Thoracic aorta (tissue), 2 donors: ENCODE data around the gene AKAP9. TPM values are rescaled to one million over a fixed set of nuclear protein-coding genes. Genes with fewer than 3 reads are reported as not detected.
"Not testable (repeated sequence)": the region's sequence is repeated elsewhere in the genome, so short reads cannot be mapped to it uniquely, and the experiment has no call there.

Source experiments
- ATAC-seq: fragments of 150-250 bp; one replicate; pipeline ENCODE4 v1.8.0; 2017; ENCODE audit warnings: low read depth; ENCODE audit not compliant: insufficient number of reproducible peaks, low FRiP score
- DNase-seq: peaks from one replicate; pipeline ENCODE4 v3.0.0-alpha.2; 2020; ENCODE audit warnings: low spot score
- H3K27ac ChIP-seq, 2 donors: fragments of 200-600 bp; sonication (generic); 1 replicate in 1 of 2; 2 replicates in 1 of 2; pipeline ENCODE4 v1.5.1; 2016; ENCODE audit warnings: mild to moderate bottlenecking in 2 of 2, moderate library complexity in 2 of 2
- H3K27me3 ChIP-seq: fragments of 200-600 bp; sonication (generic); replicated peaks from 2 replicates; pipeline ENCODE4 v1.6.0; 2016; ENCODE audit warnings: mild to moderate bottlenecking; ENCODE audit not compliant: insufficient read depth
- H3K36me3 ChIP-seq: fragments of 200-600 bp; sonication (generic); one replicate; pipeline ENCODE4 v1.5.1; 2016
- H3K4me1 ChIP-seq, 2 donors: fragments of 200-600 bp; sonication (generic); 1 replicate in 1 of 2; 2 replicates in 1 of 2; pipeline versions ENCODE4 v1.5.1 to v1.6.0; 2016; ENCODE audit warnings: low read depth in 2 of 2, mild to moderate bottlenecking in 1 of 2; ENCODE audit not compliant: control insufficient read depth in 1 of 2
- H3K4me3 ChIP-seq: fragments of 200-600 bp; sonication (generic); 2 replicates; pipeline ENCODE4 v1.5.1; 2016; ENCODE audit warnings: mild to moderate bottlenecking
- H3K9me3 ChIP-seq: fragments of 200-600 bp; sonication (generic); 2 replicates; pipeline ENCODE4 v1.5.1; 2016
- CTCF ChIP-seq: fragments of 200-600 bp; sonication (generic); IDR thresholded peaks from one replicate; pipeline ENCODE4 v1.5.1; 2019; ENCODE audit warnings: antibody characterized with exemption
- total RNA-seq, 2 donors: library from RNA; depleted of rRNA; stranded (reverse); fragments of >200 nt; gene quantifications; one replicate each; pipeline versions ENCODE4 v1.1.0 to v1.2.3, GENCODE V29; 2016

AKAP9 gene
- total RNA-seq, 2 donors from 2014 or later: 49.8 to 72.1 TPM

- no peak for DNase-seq
Measured at GRCh38 chr7:91927912-91928311, 12.8 kb upstream of the AKAP9 start.

GRCh38 chr7:91929463-91929862 is 11.2 kb upstream of the AKAP9 start:
- no peak overlapping the region for H3K4me3 ChIP-seq
- no peak for ATAC-seq
- H3K4me1 ChIP-seq: no peaks in the 10 kb centered on the region
- no peak overlapping the region for H3K27ac ChIP-seq
- no peak for DNase-seq
- H3K36me3 ChIP-seq: no peaks in the 10 kb centered on the region
- no peak for TF ChIP-seq CTCF
- H3K27me3 ChIP-seq: no peaks in the 10 kb centered on the region
- H3K9me3 ChIP-seq: no peaks in the 10 kb centered on the region

More at GRCh38 chr7:91927912-91928311, 12.8 kb upstream of the AKAP9 start:
- Histone ChIP-seq H3K4me3 (no peak overlapping the region), H3K36me3 (no peaks in the 10 kb centered on the region), H3K4me1 (no peaks in the 10 kb centered on the region), H3K27ac (no peak overlapping the region), H3K9me3 (no peaks in the 10 kb centered on the region), H3K27me3 (no peaks in the 10 kb centered on the region)
- ATAC-seq: no peak
- no peak for TF ChIP-seq CTCF

- Histone ChIP-seq H3K36me3 (no peaks in the 10 kb centered on the region), H3K27ac (peak overlapping the region; percentile 87 to 96), H3K27me3 (no peaks in the 10 kb centered on the region), H3K4me3 (peak overlapping the region; percentile 82), H3K9me3 (no peaks in the 10 kb centered on the region), H3K4me1 (peaks cover 13 to 31% of the 10 kb centered on the region in 2 donors)
- no peak for TF ChIP-seq CTCF
- DNase-seq (no peak), ATAC-seq (peak; percentile 59)
Measured at GRCh38 chr7:91940171-91940570, 491 bp upstream of the AKAP9 start.

- no peak for TF ChIP-seq CTCF
- DNase-seq (no peak), ATAC-seq (no peak)
- Histone ChIP-seq H3K36me3 (no peaks in the 10 kb centered on the region), H3K4me3 (peak overlapping the region; percentile 82), H3K27ac (peak overlapping the region; percentile 87 to 96), H3K4me1 (peaks cover 17 to 41% of the 10 kb centered on the region in 2 donors), H3K27me3 (no peaks in the 10 kb centered on the region), H3K9me3 (no peaks in the 10 kb centered on the region)
Measured at GRCh38 chr7:91941450-91941849, 788 bp downstream of the AKAP9 start.

- Histone ChIP-seq H3K9me3 (no peaks in the 10 kb centered on the region), H3K27me3 (no peaks in the 10 kb centered on the region), H3K27ac (no peak overlapping the region), H3K36me3 (no peaks in the 10 kb centered on the region), H3K4me3 (peak overlapping the region; percentile 82), H3K4me1 (peaks cover 17 to 46% of the 10 kb centered on the region in 2 donors)
- DNase-seq (no peak), ATAC-seq (no peak)
- no peak for TF ChIP-seq CTCF
Measured at GRCh38 chr7:91942312-91942711, 1.6 kb downstream of the AKAP9 start.

- not testable (repeated sequence) for H3K27ac ChIP-seq, ATAC-seq
Measured at GRCh38 chr7:91944970-91945369, 4.3 kb downstream of the AKAP9 start.

More at GRCh38 chr7:91944970-91945369, 4.3 kb downstream of the AKAP9 start:
- not testable (repeated sequence) for H3K27me3 ChIP-seq, H3K4me3 ChIP-seq, H3K9me3 ChIP-seq, H3K36me3 ChIP-seq, DNase-seq
- peaks cover 14 to 40% of the 10 kb centered on the region in 2 donors for H3K4me1 ChIP-seq
